DOHH2 (cell line): ENCODE results near the gene FKBP1C.
"Not testable (repeated sequence)": the region's sequence is repeated elsewhere in the genome, so short reads cannot be mapped to it uniquely, and the experiment has no call there.

ENCODE experiments used
- H3F3A ChIP-seq: fragments of 200-600 bp; sonication (generic), shearing (Covaris generic); 2 replicates; pipeline ENCODE4 v1.6.0; 2016; ENCODE audit warnings: antibody characterized with exemption, mild to moderate bottlenecking; ENCODE audit not compliant: control insufficient read depth, insufficient read depth
- H3K27ac ChIP-seq: fragments of 200-600 bp; sonication (generic); 2 replicates; pipeline ENCODE4 v1.5.1; 2014; ENCODE audit warnings: low read depth, mild to moderate bottlenecking, low read length, moderate library complexity
- H3K27me3 ChIP-seq: fragments of 200-600 bp; sonication (generic); 2 replicates; pipeline ENCODE4 v1.6.1; 2014; ENCODE audit warnings: mild to moderate bottlenecking, low read length, mixed read lengths; ENCODE audit not compliant: control insufficient read depth
- H3K36me3 ChIP-seq: fragments of 200-600 bp; sonication (generic); 2 replicates; pipeline ENCODE4 v1.6.1; 2014; ENCODE audit warnings: mild to moderate bottlenecking, low read length, moderate library complexity, mixed read lengths; ENCODE audit not compliant: control insufficient read depth
- H3K4me1 ChIP-seq: fragments of 200-600 bp; sonication (generic); 2 replicates; pipeline ENCODE4 v1.6.1; 2014; ENCODE audit warnings: mild to moderate bottlenecking, low read length, mixed read lengths; ENCODE audit not compliant: control insufficient read depth
- H3K4me2 ChIP-seq: fragments of 200-600 bp; sonication (generic); 2 replicates; pipeline ENCODE4 v1.6.0; 2014; ENCODE audit warnings: mild to moderate bottlenecking, low read length, moderate library complexity
- H3K4me3 ChIP-seq: fragments of 200-600 bp; sonication (generic); 2 replicates; pipeline ENCODE4 v1.5.1; 2014; ENCODE audit warnings: mild to moderate bottlenecking, low read length, mixed read lengths
- H3K79me2 ChIP-seq: fragments of 200-600 bp; sonication (generic); 2 replicates; pipeline ENCODE4 v1.6.1; 2014; ENCODE audit warnings: mild to moderate bottlenecking, low read length, mixed read lengths; ENCODE audit not compliant: control insufficient read depth
- H3K9me2 ChIP-seq: fragments of 200-600 bp; sonication (generic); replicated peaks from 2 replicates; pipeline ENCODE4 v1.6.1; 2014; ENCODE audit warnings: mild to moderate bottlenecking, low read length, mixed read lengths; ENCODE audit not compliant: control insufficient read depth
- H3K9me3 ChIP-seq: fragments of 200-600 bp; sonication (generic); 2 replicates; pipeline ENCODE4 v1.6.1; 2014; ENCODE audit warnings: antibody characterized with exemption, low read length, mixed read lengths; ENCODE audit not compliant: control insufficient read depth, insufficient read depth
- H4K20me1 ChIP-seq: fragments of 200-600 bp; sonication (generic); 2 replicates; pipeline ENCODE4 v1.6.0; 2014; ENCODE audit warnings: low read depth, mild to moderate bottlenecking, antibody characterized with exemption, low read length, moderate library complexity; ENCODE audit not compliant: control insufficient read depth, insufficient read depth
- EZH2phosphoT487 ChIP-seq: fragments of 200-600 bp; sonication (generic); IDR thresholded peaks from 2 replicates; pipeline ENCODE4 v1.6.1; 2017; ENCODE audit warnings: borderline replicate concordance, mild to moderate bottlenecking, antibody characterized with exemption, low read length, moderate library complexity, mixed read lengths
- TF ChIP-seq, protein P1 (sequence below): fragments of 200-600 bp; sonication (generic); IDR thresholded peaks from one replicate; pipeline ENCODE4 v1.5.1; 2014; ENCODE audit warnings: antibody characterized with exemption, mild to moderate bottlenecking, low read depth, low read length; ENCODE audit not compliant: poor library complexity, severe bottlenecking

FKBP1C gene

DNA sequence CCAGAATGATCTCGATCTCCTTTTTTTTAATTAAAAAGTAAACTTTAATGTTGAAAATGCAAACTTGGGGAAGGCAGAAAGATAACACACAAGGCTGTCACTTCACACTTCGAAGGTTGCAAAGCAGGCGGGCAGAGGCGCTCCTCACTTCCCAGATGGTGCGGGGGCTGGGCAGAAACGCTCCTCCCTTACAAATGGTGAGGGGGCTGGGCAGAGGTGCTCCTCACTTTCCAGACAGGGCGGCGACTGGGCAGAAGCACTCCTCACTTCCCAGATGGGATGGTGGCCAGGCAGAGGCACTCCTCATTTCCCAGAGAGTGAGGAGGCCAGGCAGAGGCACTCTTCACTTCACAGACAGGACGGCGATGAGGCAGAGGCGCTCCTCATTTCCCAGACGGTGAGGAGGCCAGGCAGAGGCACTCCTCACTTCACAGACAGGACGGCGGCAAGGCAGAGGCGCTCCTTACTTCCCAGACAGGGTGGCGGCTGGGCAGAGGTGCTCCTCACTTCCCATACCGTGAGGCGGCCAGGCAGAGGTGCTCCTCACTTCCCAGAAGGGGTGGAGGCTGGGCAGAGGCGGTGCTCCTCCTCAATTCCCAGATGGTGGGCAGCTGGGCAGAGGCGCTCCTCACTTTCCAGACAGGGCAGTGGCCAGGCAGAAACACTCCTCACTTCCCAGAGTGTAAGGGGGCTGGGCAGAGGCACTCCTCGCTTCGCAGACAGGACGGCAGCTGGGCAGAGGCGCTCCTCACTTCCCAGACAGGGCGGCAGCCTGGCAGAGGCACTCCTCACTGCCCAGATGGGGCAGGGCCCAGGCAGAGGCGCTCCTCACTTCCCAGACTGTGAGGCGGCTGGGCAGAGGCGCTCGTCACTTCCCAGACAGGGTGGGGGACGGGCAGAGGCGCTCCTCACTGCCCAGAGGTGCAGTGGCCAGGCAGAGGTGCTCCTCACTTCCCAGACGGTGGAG lies 16.9 kb downstream of the FKBP1C start:
- not testable (repeated sequence) for H3K9me3 ChIP-seq, H3K36me3 ChIP-seq, H3K9me2 ChIP-seq, H3F3A ChIP-seq, H3K4me2 ChIP-seq, H3K4me3 ChIP-seq, H3K27me3 ChIP-seq, H4K20me1 ChIP-seq, H3K79me2 ChIP-seq, H3K27ac ChIP-seq, H3K4me1 ChIP-seq

DNA sequence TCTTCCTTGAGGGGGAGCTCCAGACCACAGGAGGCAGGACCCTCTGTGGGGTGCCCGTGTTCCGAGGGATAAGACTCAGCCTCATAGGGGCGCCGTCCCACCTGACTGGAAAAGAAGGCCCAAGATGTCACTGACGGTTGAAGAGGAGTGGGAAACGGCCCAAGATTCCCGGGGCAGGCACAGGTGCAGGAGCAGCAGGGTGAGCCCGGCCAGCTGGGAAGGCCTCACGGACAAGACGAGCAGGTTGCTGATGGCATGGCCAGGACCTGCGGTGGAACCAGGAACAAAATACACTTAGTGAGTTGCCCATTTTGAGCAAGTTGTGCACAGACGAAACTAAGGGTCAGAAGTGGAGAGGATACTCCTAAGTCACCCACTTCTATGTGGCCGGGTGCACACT lies 18.8 kb downstream of the FKBP1C start:
- not testable (repeated sequence) for H3K27me3 ChIP-seq, H3F3A ChIP-seq, H3K9me2 ChIP-seq, H3K4me3 ChIP-seq, H3K36me3 ChIP-seq, H3K9me3 ChIP-seq, H3K4me2 ChIP-seq, H3K79me2 ChIP-seq, H4K20me1 ChIP-seq, H3K27ac ChIP-seq, H3K4me1 ChIP-seq

DNA sequence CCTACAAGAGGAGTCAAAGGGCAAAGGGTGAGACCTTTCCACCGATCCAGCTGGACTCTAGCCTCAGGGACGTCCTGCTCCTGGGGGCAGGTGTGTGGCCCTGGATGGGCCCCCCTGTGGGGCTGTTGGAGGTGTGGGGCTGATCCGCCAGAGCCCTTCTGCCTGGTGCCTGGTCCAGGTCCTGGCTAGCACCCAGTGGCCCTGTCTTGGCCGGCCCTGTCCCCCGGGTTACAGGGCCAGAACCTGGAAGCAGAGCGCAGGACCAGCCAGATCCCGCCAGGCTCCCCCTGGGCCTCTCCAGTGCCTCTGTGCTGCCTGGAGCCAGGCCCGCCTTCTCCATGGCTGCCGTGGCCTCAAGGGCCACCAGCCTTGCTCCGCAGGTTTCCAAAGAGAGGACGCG lies 19.2 kb downstream of the FKBP1C start:
- not testable (repeated sequence) for H4K20me1 ChIP-seq, H3K79me2 ChIP-seq, H3K27me3 ChIP-seq, H3K9me2 ChIP-seq, H3K4me1 ChIP-seq, H3K27ac ChIP-seq, H3F3A ChIP-seq, H3K36me3 ChIP-seq, H3K4me3 ChIP-seq, H3K4me2 ChIP-seq, H3K9me3 ChIP-seq

DNA sequence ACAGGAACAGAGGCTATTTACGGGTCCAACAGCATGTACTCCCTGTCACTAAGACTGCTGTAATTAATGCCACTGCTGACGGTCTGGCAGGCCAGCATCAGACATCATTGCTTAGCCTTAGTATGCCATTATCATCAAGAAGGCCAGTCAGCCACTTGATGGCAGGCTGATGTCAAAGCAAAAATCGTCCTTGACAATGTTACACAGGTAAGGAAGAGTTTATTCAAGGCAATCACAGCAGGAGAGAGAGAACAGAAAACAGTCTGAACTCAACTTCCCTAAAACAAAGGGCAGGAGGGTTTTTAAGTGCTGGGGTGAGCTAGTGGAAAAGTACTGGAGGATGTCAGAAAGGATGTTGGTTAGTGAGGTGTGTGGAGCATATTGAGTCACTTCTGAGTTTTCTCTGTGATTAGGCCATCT lies 25.1 kb downstream of the FKBP1C start:
- H3K9me2 ChIP-seq, result no peaks in the 10 kb centered on the region
- no peaks in the 10 kb centered on the region for H3K79me2 ChIP-seq
- H3F3A ChIP-seq, result no peaks in the 10 kb centered on the region
- no peaks in the 10 kb centered on the region for H3K36me3 ChIP-seq
- no peak overlapping the region for H3K27ac ChIP-seq
- H3K4me2 ChIP-seq, result no peak overlapping the region
- H3K4me1 ChIP-seq, result no peaks in the 10 kb centered on the region
- H3K4me3 ChIP-seq, result no peak overlapping the region
- H4K20me1 ChIP-seq, result no peaks in the 10 kb centered on the region
- TF ChIP-seq EZH2phosphoT487, result no peak
- H3K27me3 ChIP-seq, result no peaks in the 10 kb centered on the region
- H3K9me3 ChIP-seq, result no peaks in the 10 kb centered on the region

DNA sequence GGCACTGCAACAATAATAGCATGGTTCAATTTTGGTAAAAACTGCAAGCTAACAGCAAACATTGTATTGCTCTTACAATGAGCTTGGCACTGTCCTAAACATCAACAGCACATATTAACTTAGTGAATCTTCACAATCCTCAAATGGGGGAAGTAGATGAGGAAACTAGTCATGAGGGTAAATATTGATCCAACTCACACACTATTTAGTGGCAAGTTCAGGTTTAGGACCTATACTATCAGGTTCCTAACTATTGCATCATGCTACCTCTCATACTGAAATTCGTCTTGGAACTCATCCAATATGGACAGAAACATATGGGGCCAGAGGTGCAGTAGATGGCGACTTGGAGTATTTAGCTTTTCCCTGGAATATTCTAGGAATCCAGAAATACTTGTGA lies 34.2 kb downstream of the FKBP1C start:
- Histone ChIP-seq H3K36me3 (no peaks in the 10 kb centered on the region), H3K27me3 (no peaks in the 10 kb centered on the region), H3K79me2 (no peaks in the 10 kb centered on the region), H3K9me2 (no peaks in the 10 kb centered on the region), H3K27ac (no peak overlapping the region), H3F3A (no peaks in the 10 kb centered on the region), H3K9me3 (no peaks in the 10 kb centered on the region), H3K4me3 (no peak overlapping the region), H3K4me1 (no peaks in the 10 kb centered on the region), H3K4me2 (no peak overlapping the region), H4K20me1 (no peaks in the 10 kb centered on the region)
- TF ChIP-seq, protein P1, sequence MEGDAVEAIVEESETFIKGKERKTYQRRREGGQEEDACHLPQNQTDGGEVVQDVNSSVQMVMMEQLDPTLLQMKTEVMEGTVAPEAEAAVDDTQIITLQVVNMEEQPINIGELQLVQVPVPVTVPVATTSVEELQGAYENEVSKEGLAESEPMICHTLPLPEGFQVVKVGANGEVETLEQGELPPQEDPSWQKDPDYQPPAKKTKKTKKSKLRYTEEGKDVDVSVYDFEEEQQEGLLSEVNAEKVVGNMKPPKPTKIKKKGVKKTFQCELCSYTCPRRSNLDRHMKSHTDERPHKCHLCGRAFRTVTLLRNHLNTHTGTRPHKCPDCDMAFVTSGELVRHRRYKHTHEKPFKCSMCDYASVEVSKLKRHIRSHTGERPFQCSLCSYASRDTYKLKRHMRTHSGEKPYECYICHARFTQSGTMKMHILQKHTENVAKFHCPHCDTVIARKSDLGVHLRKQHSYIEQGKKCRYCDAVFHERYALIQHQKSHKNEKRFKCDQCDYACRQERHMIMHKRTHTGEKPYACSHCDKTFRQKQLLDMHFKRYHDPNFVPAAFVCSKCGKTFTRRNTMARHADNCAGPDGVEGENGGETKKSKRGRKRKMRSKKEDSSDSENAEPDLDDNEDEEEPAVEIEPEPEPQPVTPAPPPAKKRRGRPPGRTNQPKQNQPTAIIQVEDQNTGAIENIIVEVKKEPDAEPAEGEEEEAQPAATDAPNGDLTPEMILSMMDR, result no peak
- TF ChIP-seq EZH2phosphoT487, result no peak
